Mesothelial cell of epicardium (in vitro differentiated cells): ENCODE data around the gene INSIG2. TPM values are rescaled to one million over a fixed set of nuclear protein-coding genes. Genes with fewer than 3 reads are reported as not detected.

Experiments used
- DNase-seq, 2 experiments: peaks; one replicate each; pipeline ENCODE4 v3.0.0; 2021; ENCODE audit warnings: low spot score in 2 of 2; ENCODE audit not compliant: unreplicated experiment in 2 of 2
- H3K27ac Mint-ChIP-seq: 2 replicates; pipeline ENCODE4 v1.8.0; 2021; ENCODE audit warnings: mixed read lengths
- H3K27me3 Mint-ChIP-seq: 2 replicates; pipeline ENCODE4 v1.8.0; 2021; ENCODE audit warnings: low read depth, mixed read lengths
- H3K36me3 Mint-ChIP-seq: 2 replicates; pipeline ENCODE4 v1.8.0; 2021; ENCODE audit warnings: mixed read lengths
- H3K4me1 Mint-ChIP-seq: 2 replicates; pipeline ENCODE4 v1.8.0; 2021; ENCODE audit warnings: mixed read lengths
- H3K4me3 Mint-ChIP-seq: 2 replicates; pipeline ENCODE4 v1.8.0; 2021; ENCODE audit warnings: mild to moderate bottlenecking, moderate library complexity, mixed read lengths
- H3K9me3 Mint-ChIP-seq: 2 replicates; pipeline ENCODE4 v1.8.0; 2021; ENCODE audit warnings: mixed read lengths
- CTCF ChIP-seq: fragments of 200-600 bp; sonication (generic); IDR thresholded peaks from one replicate; pipeline ENCODE4 v1.5.0; 2021; ENCODE audit warnings: antibody characterized with exemption; ENCODE audit not compliant: unreplicated experiment
- total RNA-seq: library from RNA; stranded (reverse); gene quantifications from 3 replicates; pipeline ENCODE4 v1.2.1, GENCODE V29; 2021

INSIG2 gene
- total RNA-seq, 1 donor from 2014 or later: 22.5 TPM

GRCh38 chr2:118105497-118105896 is 17.2 kb downstream of the INSIG2 start:
- DNase-seq: no peak
- no peak for TF ChIP-seq CTCF
- Mint-ChIP-seq H3K9me3 (no peaks in the 10 kb centered on the region), H3K4me3 (no peak overlapping the region), H3K27ac (no peak overlapping the region), H3K4me1 (no peaks in the 10 kb centered on the region), H3K36me3 (peaks cover 34% of the 10 kb centered on the region), H3K27me3 (no peaks in the 10 kb centered on the region)

- Mint-ChIP-seq H3K27ac (no peak overlapping the region), H3K4me1 (no peaks in the 10 kb centered on the region), H3K9me3 (no peaks in the 10 kb centered on the region), H3K27me3 (no peaks in the 10 kb centered on the region), H3K36me3 (peaks cover 34% of the 10 kb centered on the region), H3K4me3 (no peak overlapping the region)
- no peak for DNase-seq
- no peak for TF ChIP-seq CTCF
These were observed 18.7 kb downstream of the INSIG2 start for GRCh38 chr2:118106926-118107325.

GRCh38 chr2:118110310-118110709 is 22.0 kb downstream of the INSIG2 start:
- no peaks in the 10 kb centered on the region for H3K27me3 Mint-ChIP-seq
- peaks cover 28% of the 10 kb centered on the region for H3K36me3 Mint-ChIP-seq
- peaks cover 11% of the 10 kb centered on the region for H3K4me1 Mint-ChIP-seq
- H3K4me3 Mint-ChIP-seq: no peak overlapping the region
- TF ChIP-seq CTCF: no peak
- no peaks in the 10 kb centered on the region for H3K9me3 Mint-ChIP-seq
- H3K27ac Mint-ChIP-seq: no peak overlapping the region
- no peak for DNase-seq

GRCh38 chr2:118110991-118111390 is 22.7 kb downstream of the INSIG2 start:
- Mint-ChIP-seq H3K9me3 (no peaks in the 10 kb centered on the region), H3K36me3 (peaks cover 28% of the 10 kb centered on the region), H3K4me3 (no peak overlapping the region), H3K4me1 (peaks cover 16% of the 10 kb centered on the region), H3K27ac (no peak overlapping the region), H3K27me3 (no peaks in the 10 kb centered on the region)
- TF ChIP-seq CTCF: no peak
- no peak for DNase-seq

GRCh38 chr2:118112771-118113334 is 24.6 kb downstream of the INSIG2 start:
- H3K27ac Mint-ChIP-seq: no peak overlapping the region
- no peaks in the 10 kb centered on the region for H3K9me3 Mint-ChIP-seq
- H3K27me3 Mint-ChIP-seq: no peaks in the 10 kb centered on the region
- peaks cover 17% of the 10 kb centered on the region for H3K36me3 Mint-ChIP-seq
- DNase-seq: no peak
- no peak for TF ChIP-seq CTCF
- H3K4me1 Mint-ChIP-seq: peaks cover 17% of the 10 kb centered on the region
- no peak overlapping the region for H3K4me3 Mint-ChIP-seq

GRCh38 chr2:118114863-118115262 is 26.6 kb downstream of the INSIG2 start:
- Mint-ChIP-seq H3K36me3 (peaks cover 14% of the 10 kb centered on the region), H3K4me1 (peaks cover 17% of the 10 kb centered on the region), H3K4me3 (no peak overlapping the region), H3K27me3 (no peaks in the 10 kb centered on the region), H3K9me3 (no peaks in the 10 kb centered on the region), H3K27ac (no peak overlapping the region)
- no peak for DNase-seq
- TF ChIP-seq CTCF: no peak
